Central memory CD4-positive, alpha-beta T cell (primary cell): ENCODE data around the gene NLGN4Y.

Experiments
- DNase-seq: peaks from one replicate; pipeline ENCODE4 v3.0.0; 2022

NLGN4Y gene

GRCh38 chrY:14644157-14644952, 120.0 kb downstream of the NLGN4Y start:
- DNase-seq = no peak

DNA sequence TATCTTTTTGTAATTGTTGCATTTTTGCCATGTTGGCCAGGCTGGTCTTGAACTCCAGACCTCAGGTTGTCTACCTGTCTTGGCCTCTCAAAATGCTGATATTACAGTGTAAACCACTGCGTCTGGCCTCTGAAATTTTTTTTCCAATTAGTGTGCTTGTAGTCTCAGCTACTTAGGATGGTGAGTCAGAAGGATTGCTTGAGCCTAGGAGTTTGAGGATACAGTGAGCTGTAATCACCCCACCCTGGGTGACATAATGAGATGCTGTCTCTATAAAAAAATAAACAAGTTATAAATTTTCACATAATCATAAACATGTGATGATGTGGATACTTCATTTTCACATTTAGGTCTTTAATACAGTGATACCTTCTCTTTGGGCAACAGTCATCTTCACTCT, 154.9 kb downstream of the NLGN4Y start:
- no peak for DNase-seq

DNA sequence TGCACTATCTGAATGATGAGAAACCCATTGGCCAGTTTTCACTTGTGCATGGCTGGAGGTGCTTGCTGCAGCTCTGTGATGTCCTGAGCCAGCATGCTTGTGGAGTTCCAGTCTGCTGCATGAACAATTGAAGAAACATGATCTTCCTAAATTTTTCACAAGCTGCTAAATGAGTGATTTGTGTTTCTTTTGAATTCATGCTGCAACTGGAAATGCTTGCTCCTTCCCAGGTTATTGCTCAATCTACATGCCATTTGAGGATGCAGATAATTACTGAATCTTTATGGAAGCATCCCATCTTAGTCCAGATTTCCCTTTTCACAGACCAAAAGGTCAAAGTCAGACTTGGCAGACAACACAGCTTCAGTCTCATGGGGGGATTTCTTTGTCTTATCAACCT, 170.2 kb downstream of the NLGN4Y start:
- DNase-seq = no peak

DNA sequence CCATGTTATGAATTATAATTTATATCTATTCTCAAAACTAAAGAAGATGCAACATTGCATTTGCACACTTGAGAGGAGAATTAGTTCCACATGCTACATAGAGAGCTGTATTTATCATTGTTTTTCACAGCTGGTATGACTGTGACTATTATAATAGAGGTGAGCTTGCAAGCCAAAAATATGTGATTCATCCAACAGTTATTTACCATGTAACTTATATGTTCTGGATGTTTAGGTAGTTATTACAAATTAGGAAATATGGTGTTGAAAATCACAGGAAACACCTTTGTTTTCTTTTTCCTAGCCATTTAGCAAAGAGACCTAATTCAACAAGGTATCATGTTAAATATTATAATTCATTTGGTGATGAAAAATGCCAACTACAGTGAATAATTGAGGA, 183.8 kb downstream of the NLGN4Y start:
- DNase-seq = no peak

DNA sequence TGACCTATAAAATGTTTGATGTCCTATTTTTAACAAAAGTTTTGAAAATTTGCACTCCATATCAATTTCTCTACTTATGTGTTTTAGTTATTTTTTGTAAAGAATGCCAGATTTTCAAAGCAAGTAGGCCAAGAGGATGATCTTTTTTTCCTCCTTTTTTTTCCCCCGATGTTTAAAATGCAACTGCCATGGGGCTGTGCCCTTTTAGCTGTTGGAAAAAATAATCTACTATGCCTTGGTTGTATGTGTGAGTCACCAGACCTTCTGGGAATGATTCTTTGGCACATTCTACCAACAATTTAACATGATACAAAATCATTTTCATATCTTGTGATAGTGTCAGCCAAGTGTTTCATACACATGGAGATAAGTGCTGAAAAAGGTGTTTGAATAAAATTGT, 217.3 kb downstream of the NLGN4Y start:
- DNase-seq = no peak

GRCh38 chrY:14748329-14748728, 224.0 kb downstream of the NLGN4Y start:
- DNase-seq = no peak

GRCh38 chrY:14755571-14755970, 231.2 kb downstream of the NLGN4Y start:
- DNase-seq = no peak

DNA sequence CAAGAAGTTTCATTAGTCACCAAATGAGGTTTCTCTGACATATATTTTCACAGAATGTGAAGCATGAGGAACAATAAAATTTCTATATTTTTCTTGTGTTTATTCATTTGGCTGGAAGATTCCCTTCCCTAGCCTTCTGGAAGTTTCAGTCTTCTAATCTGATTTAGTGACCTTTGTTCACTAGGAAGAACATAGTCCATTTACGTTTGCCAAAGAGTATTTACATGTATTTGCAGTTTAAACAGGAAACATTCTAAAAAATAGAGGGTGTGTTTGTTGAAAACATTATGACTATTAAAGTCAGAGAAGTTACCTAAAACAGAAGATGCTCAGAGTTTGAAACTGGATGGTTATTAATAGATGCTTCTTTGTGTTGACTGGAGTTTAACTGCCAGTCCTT, 238.6 kb downstream of the NLGN4Y start:
- DNase-seq = no peak

- no peak for DNase-seq
These were observed 239.3 kb downstream of the NLGN4Y start for GRCh38 chrY:14763600-14763999.

- DNase-seq = no peak
These were observed 253.9 kb downstream of the NLGN4Y start for GRCh38 chrY:14778208-14778607.

GRCh38 chrY:14793104-14793503, 268.8 kb downstream of the NLGN4Y start:
- DNase-seq = no peak

DNA sequence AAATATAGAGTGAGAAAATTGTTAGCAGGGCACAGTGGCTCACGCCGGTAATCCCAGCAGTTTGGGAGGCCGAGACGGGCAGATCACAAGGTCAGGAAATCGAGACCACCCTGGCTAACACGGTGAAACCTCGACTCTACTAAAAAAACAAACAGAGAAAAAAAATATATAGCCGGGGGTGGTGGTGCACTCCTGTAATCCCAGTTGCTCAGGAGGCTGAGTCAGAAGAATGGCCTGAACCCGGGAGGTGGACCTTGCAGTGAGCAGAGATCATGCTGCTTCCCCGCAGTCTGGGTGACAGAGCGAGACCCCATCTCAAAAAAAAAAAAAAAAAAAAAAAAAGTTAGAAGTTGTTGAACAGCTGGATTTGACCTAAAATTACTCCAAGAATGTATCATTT, 269.3 kb downstream of the NLGN4Y start:
- no peak for DNase-seq

DNA sequence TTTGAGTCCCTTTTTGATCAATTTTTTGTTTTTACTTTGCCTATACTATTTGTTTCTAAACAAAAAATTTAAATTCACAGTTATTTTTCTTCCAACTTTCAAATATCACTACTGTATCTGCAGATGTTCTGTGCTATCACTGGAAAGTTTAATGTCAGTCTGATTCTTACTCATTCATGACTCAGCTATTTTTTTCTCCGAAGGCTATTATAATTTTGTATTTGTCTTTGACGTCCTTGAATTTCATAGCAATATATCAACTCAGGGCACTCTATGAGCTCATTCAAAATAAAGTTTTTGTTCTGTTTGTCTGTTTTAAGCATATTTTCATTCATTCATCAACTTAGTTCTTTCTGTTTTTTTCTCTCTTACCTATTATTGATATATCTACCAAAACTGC, 273.7 kb downstream of the NLGN4Y start:
- DNase-seq = no peak

- no peak for DNase-seq
These were observed 276.8 kb downstream of the NLGN4Y start for GRCh38 chrY:14801096-14801495.

DNA sequence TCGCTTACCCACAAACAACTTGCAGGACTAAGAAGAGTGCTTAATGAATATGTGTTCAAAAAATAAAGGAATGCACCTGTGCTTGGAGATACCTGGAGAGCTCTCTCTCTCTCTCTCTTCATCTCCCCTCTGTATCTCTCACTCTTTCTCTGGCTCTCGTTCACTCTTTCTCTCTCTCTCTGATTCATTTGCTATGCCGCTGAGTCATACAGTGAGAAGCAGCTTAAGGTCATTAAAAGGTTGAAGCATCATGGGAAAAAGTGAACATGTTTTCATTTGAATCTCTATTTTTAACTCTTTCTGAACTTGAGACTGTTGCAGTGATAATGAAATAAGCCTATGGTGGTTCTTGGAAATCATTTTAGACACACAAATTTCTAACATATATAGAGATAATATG, 277.8 kb downstream of the NLGN4Y start:
- DNase-seq = no peak

DNA sequence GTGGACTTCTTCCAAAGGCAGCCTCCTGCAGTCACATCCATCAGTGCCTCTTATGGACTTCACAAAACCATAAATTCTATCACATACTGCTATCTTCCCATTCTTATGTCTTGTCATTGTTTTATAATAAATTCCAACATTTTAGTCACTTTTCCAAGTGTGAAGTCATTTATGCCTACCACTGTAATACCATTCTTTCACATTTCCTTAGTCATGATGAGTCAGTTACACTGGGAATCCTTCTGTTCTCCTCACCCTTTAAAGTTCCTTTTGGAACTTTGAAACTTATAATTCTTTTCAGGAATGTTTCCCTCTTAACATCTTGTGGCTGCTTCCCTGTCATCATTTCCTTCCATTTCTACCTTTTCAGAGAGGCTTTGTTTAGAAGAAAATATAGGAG, 279.7 kb downstream of the NLGN4Y start:
- DNase-seq = no peak

DNA sequence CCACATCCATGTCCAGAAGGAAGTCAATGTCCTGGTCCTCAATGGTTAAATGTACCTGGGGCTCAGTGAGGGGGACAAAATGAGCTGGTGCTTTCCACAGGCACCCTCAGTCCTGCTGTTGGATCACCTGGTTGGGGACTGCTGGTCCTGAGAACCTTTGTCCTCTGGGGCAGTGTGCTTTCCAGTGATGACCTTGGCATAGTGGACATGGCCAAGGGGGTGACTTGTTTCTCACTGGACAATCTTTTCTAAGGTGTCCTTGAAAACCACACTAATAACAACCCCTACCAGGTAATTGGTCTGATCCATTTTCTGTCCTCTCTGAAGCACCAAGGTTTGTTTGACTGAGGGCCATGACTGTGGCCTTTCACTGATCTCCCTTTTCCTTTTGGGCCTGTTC, 294.1 kb downstream of the NLGN4Y start:
- DNase-seq = no peak

GRCh38 chrY:14822201-14822600, 297.9 kb downstream of the NLGN4Y start:
- no peak for DNase-seq

GRCh38 chrY:14822906-14823305, 298.6 kb downstream of the NLGN4Y start:
- DNase-seq = no peak

- no peak for DNase-seq
These were observed 300.3 kb downstream of the NLGN4Y start for GRCh38 chrY:14824583-14824982.

DNA sequence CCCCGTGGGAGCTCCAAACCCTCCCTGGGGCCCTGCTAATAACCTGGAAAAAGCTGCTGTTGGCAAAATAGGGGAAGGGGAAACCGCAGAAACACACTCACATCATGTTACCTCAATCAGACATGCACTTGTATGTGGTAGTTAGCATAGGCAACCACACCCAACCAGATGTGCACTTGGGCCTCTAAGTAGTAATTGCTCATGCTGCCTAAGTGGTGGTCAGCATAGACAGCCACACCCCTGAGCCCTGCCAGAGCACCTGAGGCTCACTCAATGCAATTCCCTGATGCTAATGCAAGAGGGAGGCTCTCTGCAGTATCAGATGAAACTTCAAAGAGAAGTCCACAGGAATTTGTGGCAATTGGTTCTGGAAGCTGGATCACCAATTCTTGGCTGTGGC, 301.4 kb downstream of the NLGN4Y start:
- no peak for DNase-seq

DNA sequence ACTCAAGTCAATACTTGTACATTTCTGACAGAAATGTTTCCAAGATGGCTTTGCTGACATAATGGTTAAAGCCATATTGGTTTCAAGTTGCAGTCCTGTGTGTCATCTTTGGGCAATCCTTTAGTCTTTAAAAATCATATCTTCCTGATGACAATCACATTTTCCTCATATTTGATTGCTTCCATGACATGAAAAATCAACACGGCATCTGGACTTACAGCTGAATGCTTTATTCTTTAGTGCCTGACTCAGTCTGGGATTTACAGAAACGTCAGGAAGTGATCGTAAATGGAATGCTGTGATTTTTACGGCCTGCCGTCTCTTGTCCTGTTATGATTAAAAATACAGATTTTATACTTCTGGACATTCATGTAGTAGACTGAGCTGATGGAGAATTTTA, 304.2 kb downstream of the NLGN4Y start:
- no peak for DNase-seq

DNA sequence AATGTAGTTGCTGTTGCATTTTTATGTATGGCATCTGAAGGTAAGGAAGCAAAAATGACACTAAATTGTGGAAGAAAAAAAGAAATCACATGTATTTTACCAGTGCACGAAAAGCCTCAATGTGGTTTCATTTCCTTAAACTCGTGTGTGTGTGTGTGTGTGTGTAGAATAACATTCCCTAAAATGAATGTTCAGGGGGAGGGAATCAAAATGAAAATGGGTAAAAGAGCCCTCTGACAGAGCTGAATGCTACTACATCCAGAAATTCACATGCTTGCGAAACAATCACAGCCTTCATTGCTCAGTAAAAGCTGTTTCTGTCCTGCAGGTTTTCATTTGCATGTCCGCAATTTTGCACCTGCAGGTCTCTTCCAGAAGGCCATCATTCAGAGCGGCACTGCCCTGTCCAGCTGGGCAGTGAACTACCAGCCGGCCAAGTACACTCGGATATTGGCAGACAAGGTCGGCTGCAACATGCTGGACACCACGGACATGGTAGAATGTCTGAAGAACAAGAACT, 305.1 kb downstream of the NLGN4Y start:
- no peak for DNase-seq

DNA sequence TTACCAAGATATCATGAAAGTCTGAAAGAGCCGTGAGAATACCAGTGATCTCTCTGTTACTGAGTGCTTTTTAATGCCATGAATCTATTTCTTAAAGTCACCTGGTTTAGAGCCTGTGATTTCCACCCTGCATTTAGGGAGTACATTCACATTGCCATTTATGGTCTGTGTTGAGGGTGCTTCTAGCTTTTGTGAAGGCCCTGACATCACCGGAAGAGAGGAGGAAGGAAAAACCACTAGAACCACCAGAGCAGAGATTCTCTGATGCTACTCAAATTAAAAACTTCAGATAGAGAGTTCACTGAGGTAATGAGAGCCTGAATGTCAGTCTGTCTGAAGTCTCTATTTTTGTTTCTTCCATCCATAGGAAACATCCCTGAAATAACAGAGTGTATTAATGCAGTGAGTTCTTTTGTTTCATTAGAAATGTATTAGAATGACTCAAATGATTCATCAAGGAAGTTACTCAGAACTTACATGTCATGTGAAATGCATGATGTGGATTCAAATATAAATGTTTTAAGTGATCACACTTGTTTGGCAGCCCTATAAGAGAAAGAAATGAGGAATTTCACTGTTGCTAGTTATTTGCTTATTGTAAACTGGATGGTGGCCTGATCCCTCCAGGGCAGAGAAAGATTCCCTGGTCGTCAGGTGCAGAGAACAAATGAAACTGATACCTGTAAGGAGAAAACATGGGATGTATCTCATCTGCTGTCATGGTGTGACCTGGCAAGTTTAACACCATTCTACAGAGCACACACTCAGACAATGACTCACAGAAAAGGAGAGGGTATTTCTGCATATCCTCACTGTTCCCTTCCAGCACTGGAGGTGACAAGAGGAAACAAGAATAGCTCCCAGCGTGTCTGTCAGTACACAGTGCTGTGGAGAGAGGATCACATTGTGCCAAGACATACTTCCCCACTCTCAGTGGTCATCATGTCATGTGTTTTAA, 310.1 kb downstream of the NLGN4Y start:
- no peak for DNase-seq
